GM12891 (cell line): ENCODE data around the gene GLT8D2.

Source experiments
- PAX5 ChIP-seq: IDR thresholded peaks from 2 replicates; pipeline ENCODE4 v1.6.1; 2011; ENCODE audit warnings: low read length, moderate library complexity, mild to moderate bottlenecking; ENCODE audit not compliant: insufficient read depth, severe bottlenecking
- POLR2A ChIP-seq: IDR thresholded peaks from 2 replicates; pipeline ENCODE4 v1.6.1; 2011; ENCODE audit warnings: low read depth, low read length, control low read depth
- POLR2AphosphoS5 ChIP-seq: IDR thresholded peaks from 2 replicates; pipeline ENCODE4 v1.6.1; 2011; ENCODE audit warnings: low read depth, low read length, control low read depth
- SPI1 ChIP-seq: IDR thresholded peaks from 2 replicates; pipeline ENCODE4 v1.6.1; 2011; ENCODE audit warnings: low read depth, low read length, control low read depth
- TAF1 ChIP-seq: IDR thresholded peaks from 2 replicates; pipeline ENCODE4 v1.6.1; 2011; ENCODE audit warnings: low read depth, low read length, control low read depth

- no peak for TF ChIP-seq POLR2AphosphoS5
- no peak for TF ChIP-seq TAF1
- TF ChIP-seq POLR2A: no peak
- no peak for TF ChIP-seq SPI1
- TF ChIP-seq PAX5: no peak
Observed at GRCh38 chr12:104080764-104081163, 30.8 kb upstream of the GLT8D2 start.
